Panc1 (cell line): ENCODE results near the gene KCNJ1.

ENCODE experiments used
- CTCF ChIP-seq: fragments of 450-650 bp; IDR thresholded peaks from 2 replicates; pipeline ENCODE4 v1.5.1; 2017; ENCODE audit warnings: mild to moderate bottlenecking
- POLR2AphosphoS5 ChIP-seq: IDR thresholded peaks from 2 replicates; pipeline ENCODE4 v1.6.1; 2012; ENCODE audit warnings: mild to moderate bottlenecking, low read depth, low read length, moderate library complexity

GRCh38 chr11:128821556-128821955, 45.5 kb downstream of the KCNJ1 start:
- TF ChIP-seq CTCF = no peak
- no peak for TF ChIP-seq POLR2AphosphoS5
